Natural killer cell (primary cell): ENCODE measurements around the gene ALCAM. TPM values are rescaled to one million over a fixed set of nuclear protein-coding genes. Genes with fewer than 3 reads are reported as not detected.

Source experiments
- ATAC-seq, 3 donors: fragments of 150-1000 bp in 2 of 3; fragments of 200-7000 bp in 1 of 3; cut with Tn5 transposase; 1 replicate in 1 of 3; 2 replicates in 2 of 3; pipeline ENCODE4 v1.10.0; 2021; ENCODE audit warnings: mild to moderate bottlenecking in 2 of 3, moderate library complexity in 2 of 3
- DNase-seq, 2 donors: peaks; one replicate each; pipeline versions ENCODE4 v3.0.0 to v3.0.0-alpha.2; 2013 to 2021; ENCODE audit warnings: mixed read lengths in 1 of 2
- H3K27ac ChIP-seq: one replicate; pipeline ENCODE4 v1.5.1; 2013; ENCODE audit warnings: mild to moderate bottlenecking, low read length
- H3K27me3 ChIP-seq: one replicate; pipeline ENCODE4 v1.6.1; 2013; ENCODE audit warnings: low read length; ENCODE audit not compliant: control insufficient read depth, insufficient read depth
- H3K36me3 ChIP-seq: one replicate; pipeline ENCODE4 v1.6.1; 2013; ENCODE audit warnings: low read length; ENCODE audit not compliant: control insufficient read depth, insufficient read depth
- H3K4me1 ChIP-seq: one replicate; pipeline ENCODE4 v1.6.1; 2013; ENCODE audit warnings: low read length; ENCODE audit not compliant: control insufficient read depth, insufficient read depth
- H3K4me3 ChIP-seq: one replicate; pipeline ENCODE4 v1.5.1; 2013; ENCODE audit warnings: low read length
- H3K9me3 ChIP-seq: one replicate; pipeline ENCODE4 v1.6.1; 2013; ENCODE audit warnings: low read length; ENCODE audit not compliant: control insufficient read depth, insufficient read depth
- H3K27ac Mint-ChIP-seq, 2 donors: one replicate each; pipeline ENCODE4 v1.8.0; 2022; ENCODE audit warnings: mild to moderate bottlenecking in 2 of 2, mixed read lengths in 2 of 2, moderate library complexity in 1 of 2
- H3K27me3 Mint-ChIP-seq, 2 donors: one replicate each; pipeline ENCODE4 v1.8.0; 2022; ENCODE audit warnings: low read depth in 2 of 2, mixed read lengths in 2 of 2
- H3K36me3 Mint-ChIP-seq: one replicate; pipeline ENCODE4 v1.8.0; 2022; ENCODE audit warnings: mixed read lengths
- H3K4me1 Mint-ChIP-seq, 2 donors: one replicate each; pipeline ENCODE4 v1.8.0; 2022; ENCODE audit warnings: mixed read lengths in 2 of 2
- H3K4me3 Mint-ChIP-seq: one replicate; pipeline ENCODE4 v1.8.0; 2022; ENCODE audit warnings: mild to moderate bottlenecking, moderate library complexity, mixed read lengths
- H3K9me3 Mint-ChIP-seq, 2 donors: one replicate each; pipeline ENCODE4 v1.8.0; 2022; ENCODE audit warnings: mixed read lengths in 2 of 2
- WGBS: methylation state at CpG from one replicate; pipeline ENCODE4 v1.1.7; 2013; ENCODE audit warnings: missing lambda C conversion rate; ENCODE audit not compliant: insufficient coverage; 5-methylcytosine and 5-hydroxymethylcytosine counted together
- intact Hi-C: fragments of 100-400 bp; cut with micrococcal nuclease; formaldehyde crosslinking; loops from one replicate; pipeline ENCODE4 v1.14.2; 2022
- total RNA-seq, 4 donors: library from RNA; stranded (reverse); fragments of 120-200 nt in 1 of 4; gene quantifications; one replicate each; pipeline versions ENCODE4 v1.2.3 to v1.2.4, GENCODE V29; 2013 to 2022
- TF ChIP-seq, protein P1 (sequence below): fragments of 200-600 bp; IDR thresholded peaks from one replicate; pipeline ENCODE4 v1.8.0; 2022; ENCODE audit warnings: antibody characterized with exemption

The ALCAM gene
- total RNA-seq, 3 donors from 2014 or later (not counting 1 experiment from before 2014, with no cell fraction given), result 1.5 to 3.0 (median 1.5) TPM

DNA sequence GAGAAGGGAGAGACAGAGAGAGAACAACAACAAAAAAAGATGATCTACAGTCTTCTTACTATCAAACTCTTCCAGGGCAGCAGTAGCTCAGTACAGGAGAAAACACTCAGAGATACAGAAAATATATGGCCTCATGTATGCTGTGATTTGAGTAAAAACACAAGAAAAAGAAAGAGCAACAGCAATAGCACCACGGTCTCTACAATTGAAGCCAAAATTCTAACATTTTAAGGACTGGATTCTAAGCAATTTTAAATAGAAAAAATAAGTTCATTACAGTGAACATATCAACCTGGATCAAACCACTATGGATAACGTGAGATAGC, 43.5 kb upstream of the ALCAM start:
- Mint-ChIP-seq H3K9me3 (peaks cover 0 to 6% of the 10 kb centered on the region in 2 donors), H3K27ac (no peak overlapping the region), H3K4me3 (no peak overlapping the region), H3K36me3 (no peaks in the 10 kb centered on the region), H3K4me1 (no peaks in the 10 kb centered on the region), H3K27me3 (no peaks in the 10 kb centered on the region)
- intact Hi-C loops, result no loop called here
- 100% methylated on average over 1 of the region's 2 CpGs for WGBS
- TF ChIP-seq, protein P1, sequence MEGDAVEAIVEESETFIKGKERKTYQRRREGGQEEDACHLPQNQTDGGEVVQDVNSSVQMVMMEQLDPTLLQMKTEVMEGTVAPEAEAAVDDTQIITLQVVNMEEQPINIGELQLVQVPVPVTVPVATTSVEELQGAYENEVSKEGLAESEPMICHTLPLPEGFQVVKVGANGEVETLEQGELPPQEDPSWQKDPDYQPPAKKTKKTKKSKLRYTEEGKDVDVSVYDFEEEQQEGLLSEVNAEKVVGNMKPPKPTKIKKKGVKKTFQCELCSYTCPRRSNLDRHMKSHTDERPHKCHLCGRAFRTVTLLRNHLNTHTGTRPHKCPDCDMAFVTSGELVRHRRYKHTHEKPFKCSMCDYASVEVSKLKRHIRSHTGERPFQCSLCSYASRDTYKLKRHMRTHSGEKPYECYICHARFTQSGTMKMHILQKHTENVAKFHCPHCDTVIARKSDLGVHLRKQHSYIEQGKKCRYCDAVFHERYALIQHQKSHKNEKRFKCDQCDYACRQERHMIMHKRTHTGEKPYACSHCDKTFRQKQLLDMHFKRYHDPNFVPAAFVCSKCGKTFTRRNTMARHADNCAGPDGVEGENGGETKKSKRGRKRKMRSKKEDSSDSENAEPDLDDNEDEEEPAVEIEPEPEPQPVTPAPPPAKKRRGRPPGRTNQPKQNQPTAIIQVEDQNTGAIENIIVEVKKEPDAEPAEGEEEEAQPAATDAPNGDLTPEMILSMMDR, result no peak
- Histone ChIP-seq H3K36me3 (no peaks in the 10 kb centered on the region), H3K4me3 (no peak overlapping the region), H3K4me1 (no peaks in the 10 kb centered on the region), H3K9me3 (no peaks in the 10 kb centered on the region), H3K27me3 (no peaks in the 10 kb centered on the region), H3K27ac (no peak overlapping the region)
- no peak for ATAC-seq
- DNase-seq, result no peak

DNA sequence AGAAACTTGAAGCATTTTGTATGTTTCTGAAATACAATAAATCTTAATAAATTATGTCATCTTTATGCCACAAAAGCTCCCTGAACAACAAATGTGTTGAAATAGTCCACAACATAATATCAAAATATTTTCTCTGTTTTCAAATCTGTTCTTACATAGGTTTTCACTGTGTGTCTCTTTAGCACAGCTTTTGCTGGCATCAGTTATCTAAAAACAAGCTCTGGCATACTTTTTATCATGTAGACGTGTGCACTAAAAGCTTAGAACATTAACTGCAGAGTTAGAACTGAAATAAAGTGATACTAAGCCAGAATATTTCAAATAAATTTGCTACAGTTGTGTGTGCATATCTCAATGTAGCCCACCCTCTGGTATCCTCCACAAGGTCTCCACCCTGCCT, 41.8 kb upstream of the ALCAM start:
- H3K4me1 Mint-ChIP-seq, result no peaks in the 10 kb centered on the region
- 100% methylated on average over 1 of the region's 1 CpG for WGBS
- intact Hi-C loops, result no loop called here

DNA sequence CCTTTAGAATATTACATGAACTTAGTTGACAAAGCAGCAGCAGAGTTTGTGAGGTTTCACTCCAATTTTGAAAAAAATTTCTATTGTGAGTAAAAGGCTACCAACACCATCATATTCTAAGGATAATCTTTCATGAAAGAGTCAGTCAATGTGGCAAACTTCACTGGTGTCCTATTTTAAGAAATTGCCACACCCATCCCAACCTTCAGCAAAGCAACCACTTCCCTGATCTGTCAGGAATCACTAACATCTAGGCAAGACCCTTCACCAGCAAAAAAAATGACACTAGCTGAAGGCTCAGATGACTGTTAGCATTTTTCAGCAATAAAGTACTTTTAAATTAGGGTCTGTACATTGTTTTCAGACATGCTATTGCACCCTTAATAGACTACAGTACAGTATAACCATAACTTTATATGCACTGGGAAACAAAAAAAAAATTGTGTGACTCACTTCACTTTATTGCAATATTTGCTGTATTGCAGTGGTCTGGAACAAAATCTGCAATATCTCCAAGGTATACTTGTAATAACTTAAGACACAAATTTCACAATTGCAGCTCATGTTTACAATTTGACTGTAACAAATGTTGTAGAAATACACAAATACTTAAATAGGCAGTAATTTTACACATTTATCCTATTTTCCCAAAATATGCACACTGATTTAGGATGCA, 38.9 kb upstream of the ALCAM start:
- no peaks in the 10 kb centered on the region for H3K4me1 ChIP-seq
- H3K9me3 ChIP-seq, result no peaks in the 10 kb centered on the region
- H3K9me3 Mint-ChIP-seq, result peaks cover 3 to 6% of the 10 kb centered on the region in 2 donors
- no peak for ATAC-seq
- no peaks in the 10 kb centered on the region for H3K36me3 ChIP-seq
- no peaks in the 10 kb centered on the region for H3K36me3 Mint-ChIP-seq
- no peaks in the 10 kb centered on the region for H3K4me1 Mint-ChIP-seq
- TF ChIP-seq, protein P1, result no peak
- no peak overlapping the region for H3K4me3 ChIP-seq
- no peak overlapping the region for H3K27ac Mint-ChIP-seq
- intact Hi-C loops, result no loop called here
- DNase-seq, result no peak
- no peaks in the 10 kb centered on the region for H3K27me3 Mint-ChIP-seq
- no peaks in the 10 kb centered on the region for H3K27me3 ChIP-seq
- H3K27ac ChIP-seq, result no peak overlapping the region
- no peak overlapping the region for H3K4me3 Mint-ChIP-seq

More for the DNA sequence above, 41.8 kb upstream of the ALCAM start:
- DNase-seq (no peak), ATAC-seq (no peak)
- Mint-ChIP-seq H3K9me3 (peaks cover 0 to 6% of the 10 kb centered on the region in 2 donors), H3K36me3 (no peaks in the 10 kb centered on the region), H3K4me3 (no peak overlapping the region), H3K27me3 (no peaks in the 10 kb centered on the region), H3K27ac (no peak overlapping the region)
- TF ChIP-seq, protein P1, result no peak
- Histone ChIP-seq H3K4me3 (no peak overlapping the region), H3K27me3 (no peaks in the 10 kb centered on the region), H3K4me1 (no peaks in the 10 kb centered on the region), H3K9me3 (no peaks in the 10 kb centered on the region), H3K27ac (no peak overlapping the region), H3K36me3 (no peaks in the 10 kb centered on the region)

DNA sequence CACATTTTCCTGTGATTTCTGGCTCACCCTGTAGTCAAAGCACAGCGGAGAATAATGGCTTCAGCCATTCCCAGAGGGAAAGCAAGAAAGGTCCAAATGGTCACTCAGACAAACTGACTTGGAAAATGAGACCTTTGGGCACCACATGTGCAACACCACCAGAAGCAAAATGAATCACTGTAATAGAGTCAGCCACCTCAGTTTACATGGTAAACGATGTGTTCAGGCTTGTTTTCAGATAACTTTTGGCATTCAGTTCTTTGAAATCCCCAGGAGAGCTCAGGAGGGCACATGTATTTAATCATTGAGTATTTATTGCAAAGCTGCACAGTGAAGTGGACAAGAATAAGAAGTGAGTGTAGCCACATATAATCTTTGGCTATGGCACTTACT, 38.4 kb upstream of the ALCAM start:
- Histone ChIP-seq H3K4me3 (no peak overlapping the region), H3K36me3 (no peaks in the 10 kb centered on the region), H3K27me3 (no peaks in the 10 kb centered on the region), H3K4me1 (no peaks in the 10 kb centered on the region), H3K27ac (no peak overlapping the region), H3K9me3 (no peaks in the 10 kb centered on the region)
- WGBS, result 88% methylated on average over 2 of the region's 2 CpGs
- Mint-ChIP-seq H3K9me3 (peaks cover 7 to 9% of the 10 kb centered on the region in 2 donors), H3K27me3 (no peaks in the 10 kb centered on the region), H3K4me3 (no peak overlapping the region), H3K4me1 (no peaks in the 10 kb centered on the region), H3K27ac (no peak overlapping the region), H3K36me3 (no peaks in the 10 kb centered on the region)
- no peak for DNase-seq
- TF ChIP-seq, protein P1, result no peak
- ATAC-seq, result no peak
- intact Hi-C loops, result no loop called here
